Karpas-422 (cell line): ENCODE data around the gene TMEM38B. TPM values are rescaled to one million over a fixed set of nuclear protein-coding genes. Genes with fewer than 3 reads are reported as not detected.
"Not testable (repeated sequence)": the region's sequence is repeated elsewhere in the genome, so short reads cannot be mapped to it uniquely, and the experiment has no call there.

Experiments
- DNase-seq: peaks from one replicate; pipeline ENCODE4 v3.0.0-alpha.2; 2015
- H2AFZ ChIP-seq: fragments of 200-600 bp; sonication (generic); 2 replicates; pipeline ENCODE4 v1.6.1; 2014; ENCODE audit warnings: antibody characterized with exemption, low read length, mixed read lengths
- H3K27ac ChIP-seq: fragments of 200-600 bp; sonication (generic); 2 replicates; pipeline ENCODE4 v1.5.1; 2014; ENCODE audit warnings: mild to moderate bottlenecking, low read length, moderate library complexity
- H3K27me3 ChIP-seq: fragments of 200-600 bp; sonication (generic); 2 replicates; pipeline ENCODE4 v1.6.1; 2014; ENCODE audit warnings: low read length, mixed read lengths
- H3K36me3 ChIP-seq: fragments of 200-600 bp; sonication (generic); 2 replicates; pipeline ENCODE4 v1.6.1; 2014; ENCODE audit warnings: low read length, mixed read lengths; ENCODE audit not compliant: insufficient read depth
- H3K4me1 ChIP-seq: fragments of 200-600 bp; sonication (generic); 2 replicates; pipeline ENCODE4 v1.6.1; 2014; ENCODE audit warnings: mild to moderate bottlenecking, low read length, mixed read lengths
- H3K4me2 ChIP-seq: fragments of 200-600 bp; sonication (generic); 2 replicates; pipeline ENCODE4 v1.6.1; 2014; ENCODE audit warnings: low read length, low read depth, mild to moderate bottlenecking; ENCODE audit not compliant: poor library complexity, severe bottlenecking
- H3K4me3 ChIP-seq: fragments of 200-600 bp; sonication (generic); 2 replicates; pipeline ENCODE4 v1.5.1; 2014; ENCODE audit warnings: mild to moderate bottlenecking, antibody characterized with exemption, low read length, mixed read lengths
- H3K79me2 ChIP-seq: fragments of 200-600 bp; sonication (generic); 2 replicates; pipeline ENCODE4 v1.6.1; 2014; ENCODE audit warnings: mild to moderate bottlenecking, low read length, mixed read lengths
- H3K9ac ChIP-seq: fragments of 200-600 bp; sonication (generic); 2 replicates; pipeline ENCODE4 v1.6.0; 2014; ENCODE audit warnings: low read length
- H3K9me2 ChIP-seq: fragments of 200-600 bp; sonication (generic), shearing (Covaris generic); replicated peaks from 2 replicates; pipeline ENCODE4 v1.6.0; 2014; ENCODE audit warnings: mild to moderate bottlenecking, low read length, moderate library complexity; ENCODE audit not compliant: insufficient read depth
- H3K9me3 ChIP-seq: fragments of 300-700, 200-600 bp; sonication (generic); 2 replicates; pipeline ENCODE4 v1.6.1; 2014; ENCODE audit warnings: low read length, mixed read lengths
- H4K20me1 ChIP-seq: fragments of 200-600 bp; sonication (generic); 2 replicates; pipeline ENCODE4 v1.6.1; 2014; ENCODE audit warnings: mild to moderate bottlenecking, antibody characterized with exemption, low read length, low read depth; ENCODE audit not compliant: insufficient read depth
- total RNA-seq: library from RNA; depleted of rRNA; stranded (reverse); fragments of >200 nt; shearing (Covaris generic); gene quantifications from 2 replicates; pipeline ENCODE4 v1.2.3, GENCODE V29; 2014; ENCODE audit warnings: low replicate concordance

Gene TMEM38B
- total RNA-seq, 1 experiment from 2014 or later: 164 TPM

DNA sequence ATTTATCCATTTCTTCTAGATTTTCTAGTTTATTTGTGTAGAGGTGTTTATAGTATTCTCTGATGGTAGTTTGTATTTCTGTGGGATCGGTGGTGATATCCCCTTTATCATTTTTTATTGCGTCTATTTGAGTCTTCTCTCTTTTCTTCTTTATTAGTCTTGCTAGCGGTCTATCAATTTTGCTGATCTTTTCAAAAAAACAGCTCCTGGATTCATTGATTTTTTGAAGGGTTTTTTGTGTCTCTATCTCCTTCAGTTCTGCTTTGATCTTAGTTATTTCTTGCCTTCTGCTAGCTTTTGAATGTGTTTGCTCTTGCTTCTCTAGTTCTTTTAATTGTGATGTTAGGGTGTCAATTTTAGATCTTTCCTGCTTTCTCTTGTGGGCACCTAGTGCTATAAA lies 53.0 kb downstream of the TMEM38B start:
- peaks cover 62% of the 10 kb centered on the region for H3K36me3 ChIP-seq
- H2AFZ ChIP-seq, H4K20me1 ChIP-seq, H3K4me1 ChIP-seq, H3K9me3 ChIP-seq, H3K9me2 ChIP-seq, H3K9ac ChIP-seq, H3K4me3 ChIP-seq, H3K27me3 ChIP-seq, H3K4me2 ChIP-seq, H3K27ac ChIP-seq, DNase-seq: not testable (repeated sequence)
- peaks cover 59% of the 10 kb centered on the region for H3K79me2 ChIP-seq

DNA sequence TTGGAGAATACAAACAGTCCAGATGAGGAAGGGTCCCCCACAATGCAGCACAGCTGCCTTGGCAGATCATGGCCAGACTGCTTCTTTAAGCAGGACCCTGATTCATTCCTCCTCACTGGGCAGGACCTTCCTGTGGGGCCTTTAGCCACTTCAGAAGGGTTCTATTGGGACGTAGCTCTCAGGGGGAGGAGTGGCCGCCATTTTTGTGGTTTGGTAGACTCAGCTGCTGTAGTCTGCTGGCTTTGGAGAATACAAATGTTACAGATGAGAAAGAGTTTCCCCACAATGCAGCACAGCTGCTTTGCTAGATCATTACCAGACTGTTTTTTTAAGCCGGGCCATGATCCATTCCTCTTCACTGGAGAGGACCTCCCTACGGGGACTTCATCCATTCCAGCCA lies 57.4 kb downstream of the TMEM38B start:
- no peaks in the 10 kb centered on the region for H3K9me2 ChIP-seq
- H3K9ac ChIP-seq: no peak overlapping the region
- peaks cover 51% of the 10 kb centered on the region for H3K79me2 ChIP-seq
- H2AFZ ChIP-seq: no peak overlapping the region
- no peak overlapping the region for H3K4me2 ChIP-seq
- H3K4me3 ChIP-seq: no peak overlapping the region
- no peak for DNase-seq
- H4K20me1 ChIP-seq: no peaks in the 10 kb centered on the region
- H3K36me3 ChIP-seq: peaks cover 80% of the 10 kb centered on the region
- no peaks in the 10 kb centered on the region for H3K4me1 ChIP-seq
- no peaks in the 10 kb centered on the region for H3K27me3 ChIP-seq
- H3K27ac ChIP-seq: no peak overlapping the region
- no peaks in the 10 kb centered on the region for H3K9me3 ChIP-seq

DNA sequence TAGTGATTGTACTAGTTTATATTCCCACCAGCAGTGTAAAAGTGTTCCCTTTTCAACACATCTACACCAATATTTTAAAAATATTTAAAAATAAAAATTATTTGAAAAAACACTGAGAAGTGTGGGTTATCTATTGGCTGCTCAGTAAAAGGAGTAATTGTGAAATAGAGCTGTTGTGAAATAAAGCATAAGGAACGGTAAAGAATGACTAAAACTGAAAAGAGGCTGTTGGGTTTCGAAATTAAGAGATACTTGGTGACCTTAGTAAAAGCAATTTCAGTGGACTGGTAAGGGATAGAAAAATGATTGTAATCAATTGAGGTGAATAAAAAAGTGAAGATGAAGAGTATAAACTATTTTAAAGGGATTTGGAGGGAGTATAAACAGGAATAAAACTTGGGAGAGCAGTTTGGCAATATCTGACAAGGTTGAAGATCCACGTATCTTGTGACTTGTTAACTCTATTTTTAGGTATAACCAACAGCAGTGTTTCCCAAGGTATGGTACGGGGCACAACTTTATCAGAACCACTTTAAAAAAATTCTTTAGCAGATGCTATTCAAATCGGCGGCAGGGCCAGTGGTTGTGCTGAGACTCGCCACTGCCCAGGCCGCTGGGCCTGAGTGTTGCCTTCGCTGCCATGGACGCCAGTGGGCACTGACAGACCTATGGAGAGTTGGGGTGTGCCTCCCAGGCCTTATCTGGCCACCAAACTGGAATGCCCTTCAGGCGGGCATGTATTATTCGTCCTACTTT lies 63.3 kb downstream of the TMEM38B start:
- no peak overlapping the region for H3K27ac ChIP-seq
- no peaks in the 10 kb centered on the region for H4K20me1 ChIP-seq
- H3K79me2 ChIP-seq: peaks cover 42% of the 10 kb centered on the region
- DNase-seq: no peak
- H3K4me1 ChIP-seq: no peaks in the 10 kb centered on the region
- no peaks in the 10 kb centered on the region for H3K9me2 ChIP-seq
- no peak overlapping the region for H3K9ac ChIP-seq
- no peak overlapping the region for H2AFZ ChIP-seq
- no peak overlapping the region for H3K4me2 ChIP-seq
- peaks cover 67% of the 10 kb centered on the region for H3K36me3 ChIP-seq
- H3K27me3 ChIP-seq: no peaks in the 10 kb centered on the region
- no peak overlapping the region for H3K4me3 ChIP-seq
- no peaks in the 10 kb centered on the region for H3K9me3 ChIP-seq

DNA sequence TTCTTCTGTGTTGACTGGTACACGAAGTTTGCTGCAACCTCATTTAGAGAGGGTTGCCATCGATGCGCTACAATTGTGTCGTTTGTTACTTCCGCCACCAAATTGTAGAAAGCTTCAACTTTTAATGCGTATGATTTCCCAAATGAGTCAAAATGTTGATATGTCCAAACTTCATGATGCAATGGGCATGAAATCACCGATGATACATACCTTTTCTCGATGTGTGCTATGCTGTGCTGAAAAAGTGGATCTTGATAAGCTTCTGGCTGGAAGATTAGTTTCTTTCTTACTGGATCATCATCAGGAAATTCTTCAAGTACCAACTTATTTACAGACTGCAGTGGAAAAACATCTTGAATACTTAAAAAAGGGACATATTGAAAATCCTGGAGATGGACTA lies 65.7 kb downstream of the TMEM38B start:
- H3K9me2 ChIP-seq: no peaks in the 10 kb centered on the region
- H3K4me2 ChIP-seq: no peak overlapping the region
- H2AFZ ChIP-seq: no peak overlapping the region
- H3K4me3 ChIP-seq: no peak overlapping the region
- DNase-seq: no peak
- H3K4me1 ChIP-seq: no peaks in the 10 kb centered on the region
- H3K36me3 ChIP-seq: peaks cover 51% of the 10 kb centered on the region
- no peaks in the 10 kb centered on the region for H4K20me1 ChIP-seq
- H3K79me2 ChIP-seq: peaks cover 42% of the 10 kb centered on the region
- H3K27me3 ChIP-seq: no peaks in the 10 kb centered on the region
- H3K9ac ChIP-seq: no peak overlapping the region
- no peaks in the 10 kb centered on the region for H3K9me3 ChIP-seq
- no peak overlapping the region for H3K27ac ChIP-seq

DNA sequence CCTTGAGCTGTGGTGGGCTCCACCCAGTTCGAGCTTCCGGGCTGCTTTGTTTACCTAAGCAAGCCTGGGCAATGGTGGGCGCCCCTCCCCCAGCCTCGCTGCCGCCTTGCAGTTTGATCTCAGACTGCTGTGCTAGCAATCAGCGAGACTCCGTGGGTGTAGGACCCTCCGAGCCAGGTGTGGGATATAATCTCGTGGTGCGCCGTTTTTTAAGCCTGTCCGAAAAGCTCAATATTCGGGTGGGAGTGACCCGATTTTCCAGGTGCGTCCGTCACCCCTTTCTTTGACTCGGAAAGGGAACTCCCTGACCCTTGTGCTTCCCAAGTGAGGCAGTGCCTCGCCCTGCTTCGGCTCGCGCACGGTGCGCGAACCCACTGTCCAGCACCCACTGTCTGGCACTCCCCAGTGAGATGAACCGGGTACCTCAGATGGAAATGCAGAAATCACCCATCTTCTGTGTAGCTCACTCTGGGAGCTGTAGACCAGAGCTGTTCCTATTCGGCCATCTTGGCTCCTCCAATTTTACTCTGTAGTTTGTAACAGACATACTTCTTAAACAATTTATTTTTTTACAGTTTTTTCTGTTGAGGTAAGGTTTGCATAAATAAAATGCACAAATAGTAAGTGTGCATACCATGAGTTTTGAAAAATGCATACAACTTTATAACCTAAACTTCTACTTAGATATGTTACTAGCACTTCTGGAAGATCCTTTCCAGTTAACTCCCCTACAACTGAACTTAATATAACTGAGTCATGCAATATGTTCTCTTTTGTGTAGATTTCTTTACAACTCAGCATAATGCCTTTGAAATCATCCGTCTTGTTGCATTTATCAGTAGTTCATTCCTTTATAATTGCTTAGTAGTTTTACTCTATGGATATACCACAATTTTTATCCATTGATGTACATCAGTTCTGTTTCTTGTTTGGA lies 88.5 kb downstream of the TMEM38B start:
- H3K4me3 ChIP-seq, H3K27me3 ChIP-seq, H3K9me2 ChIP-seq, H3K9me3 ChIP-seq, DNase-seq, H3K9ac ChIP-seq, H4K20me1 ChIP-seq, H3K4me2 ChIP-seq, H3K4me1 ChIP-seq, H2AFZ ChIP-seq, H3K27ac ChIP-seq: not testable (repeated sequence)
- H3K36me3 ChIP-seq: peaks cover 15% of the 10 kb centered on the region
- H3K79me2 ChIP-seq: peaks cover 33% of the 10 kb centered on the region

DNA sequence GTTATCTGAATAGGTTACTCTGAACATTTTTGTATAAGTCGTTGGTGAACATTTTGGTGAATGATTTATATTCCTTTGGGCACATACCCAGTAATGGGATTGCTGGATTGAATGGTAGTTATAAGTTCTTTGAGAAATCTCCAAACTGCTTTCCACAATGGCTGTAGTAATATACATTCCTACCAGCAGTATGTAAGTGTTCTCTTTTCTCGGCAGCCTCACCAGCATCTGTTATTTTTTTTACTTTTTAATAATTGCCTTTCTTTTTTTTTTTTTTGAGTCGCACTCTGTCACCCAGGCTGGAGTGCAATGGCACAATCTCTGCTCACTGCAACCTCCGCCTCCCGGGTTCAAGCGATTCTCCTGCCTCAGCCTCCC lies 89.1 kb downstream of the TMEM38B start:
- H3K4me1 ChIP-seq, H3K9me2 ChIP-seq, H3K4me2 ChIP-seq, DNase-seq, H3K9me3 ChIP-seq, H4K20me1 ChIP-seq, H2AFZ ChIP-seq, H3K9ac ChIP-seq, H3K27me3 ChIP-seq, H3K4me3 ChIP-seq, H3K27ac ChIP-seq: not testable (repeated sequence)
- Histone ChIP-seq H3K79me2 (peaks cover 33% of the 10 kb centered on the region), H3K36me3 (peaks cover 15% of the 10 kb centered on the region)

DNA sequence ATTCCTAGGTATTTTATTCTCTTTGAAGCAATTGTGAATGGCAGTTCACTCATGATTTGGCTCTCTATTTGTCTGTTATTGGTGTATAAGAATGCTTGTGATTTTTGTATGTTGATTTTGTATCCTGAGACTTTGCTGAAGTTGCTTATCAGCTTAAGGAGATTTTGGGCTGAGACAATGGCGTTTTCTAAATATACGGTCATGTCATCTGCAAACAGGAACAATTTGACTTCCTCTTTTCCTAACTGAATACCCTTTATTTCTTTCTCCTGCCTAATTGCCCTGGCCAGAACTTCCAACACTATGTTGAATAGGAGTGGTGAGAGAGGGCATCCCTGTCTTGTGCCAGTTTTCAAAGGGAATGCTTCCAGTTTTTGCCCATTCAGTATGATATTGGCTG lies 92.5 kb downstream of the TMEM38B start:
- H3K27ac ChIP-seq, H4K20me1 ChIP-seq, H3K4me3 ChIP-seq, H3K9me2 ChIP-seq, H3K9ac ChIP-seq, H3K4me2 ChIP-seq, DNase-seq, H3K9me3 ChIP-seq, H2AFZ ChIP-seq, H3K4me1 ChIP-seq, H3K27me3 ChIP-seq: not testable (repeated sequence)
- H3K36me3 ChIP-seq: peaks cover 15% of the 10 kb centered on the region
- H3K79me2 ChIP-seq: peaks cover 54% of the 10 kb centered on the region

DNA sequence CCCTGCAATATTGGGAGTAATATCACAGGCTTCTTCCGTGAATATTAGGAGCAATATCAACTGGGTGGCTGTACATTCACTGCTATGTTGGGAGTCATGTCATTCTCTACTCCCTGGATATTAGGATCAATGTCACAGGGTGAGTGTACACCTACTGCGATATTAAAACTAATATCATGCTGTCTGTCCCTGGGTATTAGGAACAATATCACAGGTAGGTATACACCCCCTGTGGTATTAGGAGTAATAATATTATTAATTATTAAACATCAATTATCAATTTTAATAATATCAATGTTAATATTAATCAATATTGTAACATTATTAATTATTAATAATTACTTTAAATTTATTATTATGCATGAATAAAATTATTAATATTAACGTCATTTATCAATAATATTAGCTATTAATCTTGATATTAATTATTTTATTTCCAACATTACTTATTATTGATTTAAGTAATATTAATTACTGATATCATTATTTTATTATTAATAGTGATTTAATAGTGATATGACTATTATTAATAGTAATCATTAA lies 121.9 kb downstream of the TMEM38B start:
- Histone ChIP-seq H3K79me2 (peaks cover 27% of the 10 kb centered on the region), H4K20me1 (no peaks in the 10 kb centered on the region), H3K36me3 (peaks cover 18% of the 10 kb centered on the region), H3K4me2 (no peak overlapping the region), H3K27me3 (no peaks in the 10 kb centered on the region), H3K9me3 (peaks cover 3% of the 10 kb centered on the region; the same call in 1 of the 2 replicates), H3K4me3 (no peak overlapping the region), H3K9me2 (no peaks in the 10 kb centered on the region), H3K9ac (no peak overlapping the region), H2AFZ (no peak overlapping the region), H3K27ac (no peak overlapping the region), H3K4me1 (no peaks in the 10 kb centered on the region)
- no peak for DNase-seq
